ENCODE results near the gene PLEKHH2. TPM values are rescaled to one million over a fixed set of nuclear protein-coding genes. Genes with fewer than 3 reads are reported as not detected.

PLEKHH2 gene
- polyA plus RNA-seq, 1 of the 3 experiments (the other 2 are of a cell fraction): 1.9 TPM

- H4K20me1 ChIP-seq (ENCODE audit: insufficient read depth): no peaks in the 10 kb centered on the region
- H2AFZ ChIP-seq (ENCODE audit: low read depth): no peak overlapping the region
- H3F3A ChIP-seq (replicated peaks; ENCODE audit: insufficient read depth): peaks cover 4% of the 10 kb centered on the region
- H3K36me3 ChIP-seq (replicated peaks in 1 of 2; ENCODE audit: control insufficient read depth in 1 of 2, insufficient read depth in 2 of 2, low read length in 1 of 2): peaks cover 8 to 13% of the 10 kb centered on the region in 2 experiments
- ChIA-PET POLR2A (no interaction called here), CTCF (no interaction called here)
- WGBS (ENCODE audit: low lambda C conversion rate): 84% methylated on average over 1 of the region's 1 CpG
- no peaks in the 10 kb centered on the region for H3K9me2 ChIP-seq
- no peak overlapping the region for H3K27ac ChIP-seq (ENCODE audit: low read depth in 2 of 2, low read length in 1 of 2)
- DNase-seq: no peak
- H3K4me2 ChIP-seq: no peak overlapping the region
- peaks cover 9% of the 10 kb centered on the region for H3K79me2 ChIP-seq (ENCODE audit: insufficient read depth)
- no peak overlapping the region for H3K9ac ChIP-seq
- H3K9me3 ChIP-seq: no peaks in the 10 kb centered on the region
- TF ChIP-seq EZH2phosphoT487 (IDR thresholded peaks at IDR 0.05; ENCODE audit: borderline replicate concordance, low read depth) (no peak), ELF1 (IDR thresholded peaks at IDR 0.05) (no peak), USF1 (IDR thresholded peaks at IDR 0.05; ENCODE audit: borderline replicate concordance, low read depth) (no peak), EP300 (IDR thresholded peaks at IDR 0.05; ENCODE audit: borderline replicate concordance in 1 of 2, low read depth in 1 of 2, low read length in 1 of 2) (no peak), TEAD4 (IDR thresholded peaks at IDR 0.05; ENCODE audit: borderline replicate concordance, insufficient read depth) (no peak), RCOR1 (IDR thresholded peaks at IDR 0.05; ENCODE audit: low read length) (no peak), RXRA (IDR thresholded peaks at IDR 0.05; ENCODE audit: borderline replicate concordance, low read depth) (no peak), USF2 (IDR thresholded peaks at IDR 0.05; ENCODE audit: borderline replicate concordance, low read depth, low read length) (no peak), MEF2A (IDR thresholded peaks at IDR 0.05; ENCODE audit: borderline replicate concordance, low read depth) (no peak)
- no peaks in the 10 kb centered on the region for H3K27me3 ChIP-seq (ENCODE audit: insufficient read depth)
- H3K4me1 ChIP-seq (ENCODE audit: control insufficient read depth in 1 of 2, insufficient read depth in 2 of 2, low read depth in 1 of 2, low read length in 1 of 2): peaks cover 3 to 4% of the 10 kb centered on the region in 2 experiments; a peak in 2 of 4 replicates
- no peak overlapping the region for H3K4me3 ChIP-seq (ENCODE audit: low read depth in 2 of 2, low read length in 1 of 2)
Observed at GRCh38 chr2:43776324-43776723, 139.3 kb downstream of the PLEKHH2 start.

- no peak overlapping the region for H3K27ac ChIP-seq (ENCODE audit: low read depth in 2 of 2, low read length in 1 of 2)
- POLR2A ChIA-PET: no interaction called here
- peaks cover 4% of the 10 kb centered on the region for H3F3A ChIP-seq (replicated peaks; ENCODE audit: insufficient read depth)
- DNase-seq: no peak
- 94% methylated on average over 8 of the region's 8 CpGs for WGBS (ENCODE audit: low lambda C conversion rate)
- CTCF ChIA-PET: interaction anchor here (1.4 to 2.4 kb wide), 2 partner anchors 14 to 21 kb away, joined by 3 to 6 read pairs; no protein-coding TSS in a partner anchor
- no peaks in the 10 kb centered on the region for H3K9me3 ChIP-seq
- H4K20me1 ChIP-seq (ENCODE audit: insufficient read depth): no peaks in the 10 kb centered on the region
- H3K79me2 ChIP-seq (ENCODE audit: insufficient read depth): peaks cover 9% of the 10 kb centered on the region
- H3K4me1 ChIP-seq (ENCODE audit: control insufficient read depth in 1 of 2, insufficient read depth in 2 of 2, low read depth in 1 of 2, low read length in 1 of 2): peaks cover 3 to 4% of the 10 kb centered on the region in 2 experiments; a peak in 2 of 4 replicates
- no peak overlapping the region for H3K4me3 ChIP-seq (ENCODE audit: low read depth in 2 of 2, low read length in 1 of 2)
- H3K4me2 ChIP-seq: no peak overlapping the region
- H3K9ac ChIP-seq: no peak overlapping the region
- TF ChIP-seq PBX3 (IDR thresholded peaks at IDR 0.05) (no peak), JUND (IDR thresholded peaks at IDR 0.05) (no peak), YY1 (IDR thresholded peaks at IDR 0.05; ENCODE audit: low read depth) (no peak)
- no peaks in the 10 kb centered on the region for H3K9me2 ChIP-seq
- H2AFZ ChIP-seq (ENCODE audit: low read depth): no peak overlapping the region
- H3K36me3 ChIP-seq (replicated peaks in 1 of 2; ENCODE audit: control insufficient read depth in 1 of 2, insufficient read depth in 2 of 2, low read length in 1 of 2): peaks cover 8 to 13% of the 10 kb centered on the region in 2 experiments
- no peaks in the 10 kb centered on the region for H3K27me3 ChIP-seq (ENCODE audit: insufficient read depth)
Observed at GRCh38 chr2:43777306-43777926, 140.4 kb downstream of the PLEKHH2 start.
